OCI-LY3 (cell line): Measurements from ENCODE around the gene CACNB4.
A peak's percentile ranks its signal among the peaks of the same experiment; 100 is the strongest.

Source experiments
- H2AFZ ChIP-seq: fragments of 200-600, 300-600 bp; shearing (Covaris generic); 2 replicates; pipeline ENCODE4 v1.6.0; 2014; ENCODE audit warnings: antibody characterized with exemption, low read depth, low read length
- H3K27ac ChIP-seq: fragments of 200-600, 300-600 bp; sonication (generic); 2 replicates; pipeline ENCODE4 v1.5.1; 2014; ENCODE audit warnings: mild to moderate bottlenecking, low read length, moderate library complexity, mixed read lengths
- H3K27me3 ChIP-seq: fragments of 200-600, 300-600 bp; sonication (generic); 2 replicates; pipeline ENCODE4 v1.6.1; 2014; ENCODE audit warnings: low read depth, low read length, mixed read lengths
- H3K36me3 ChIP-seq: fragments of 200-600, 300-600 bp; sonication (generic); replicated peaks from 2 replicates; pipeline ENCODE3; 2014; ENCODE audit warnings: low read depth, low read length, mixed read lengths
- H3K4me1 ChIP-seq: fragments of 300-600, 200-600 bp; sonication (generic); 2 replicates; pipeline ENCODE4 v1.6.1; 2014; ENCODE audit warnings: low read length, mixed read lengths
- H3K4me2 ChIP-seq: fragments of 200-600, 300-600 bp; sonication (generic); 2 replicates; pipeline ENCODE4 v1.6.1; 2014; ENCODE audit warnings: low read length, mixed read lengths
- H3K4me3 ChIP-seq: fragments of 300-600, 200-600 bp; sonication (generic); 2 replicates; pipeline ENCODE4 v1.5.1; 2014; ENCODE audit warnings: antibody characterized with exemption, mild to moderate bottlenecking, low read length, moderate library complexity
- H3K79me2 ChIP-seq: fragments of 300-600, 200-600 bp; shearing (Covaris generic); 2 replicates; pipeline ENCODE4 v1.6.1; 2014; ENCODE audit warnings: mild to moderate bottlenecking, low read length, mixed read lengths
- H3K9ac ChIP-seq: fragments of 300-600, 200-600 bp; shearing (Covaris generic); 2 replicates; pipeline ENCODE4 v1.6.0; 2014; ENCODE audit warnings: mild to moderate bottlenecking, low read length, moderate library complexity
- H3K9me3 ChIP-seq: fragments of 200-600, 300-600 bp; shearing (Covaris generic); 2 replicates; pipeline ENCODE4 v1.6.1; 2014; ENCODE audit warnings: low read length, mixed read lengths; ENCODE audit not compliant: insufficient read depth
- H4K20me1 ChIP-seq: fragments of 200-600, 300-600 bp; sonication (generic); 2 replicates; pipeline ENCODE4 v1.6.1; 2016; ENCODE audit warnings: low read length, mixed read lengths; ENCODE audit not compliant: insufficient read depth
- CTCF ChIP-seq: fragments of 200-600, 300-600 bp; sonication (generic); IDR thresholded peaks from 2 replicates; pipeline ENCODE4 v1.5.1; 2014; ENCODE audit warnings: antibody characterized with exemption, low read length, low read depth
- EZH2phosphoT487 ChIP-seq: fragments of 200-600 bp; shearing (Covaris generic); IDR thresholded peaks from 2 replicates; pipeline ENCODE4 v1.6.1; 2018; ENCODE audit warnings: antibody characterized with exemption, mixed run types, low read depth

CACNB4 gene

GRCh38 chr2:151830961-151831360 lies 267.9 kb downstream of the CACNB4 start:
- Histone ChIP-seq H3K9me3 (no peaks in the 10 kb centered on the region), H3K4me2 (no peak overlapping the region), H3K9ac (no peak overlapping the region), H3K36me3 (no peaks in the 10 kb centered on the region), H2AFZ (no peak overlapping the region), H3K79me2 (peaks cover 22% of the 10 kb centered on the region), H3K27me3 (peaks cover 29% of the 10 kb centered on the region), H4K20me1 (peaks cover 16% of the 10 kb centered on the region), H3K4me1 (peaks cover 46% of the 10 kb centered on the region), H3K4me3 (no peak overlapping the region), H3K27ac (no peak overlapping the region)
- TF ChIP-seq EZH2phosphoT487 (no peak), CTCF (no peak)

GRCh38 chr2:151828890-151829324 lies 269.9 kb downstream of the CACNB4 start:
- Histone ChIP-seq H3K4me3 (peak overlapping the region; percentile 100), H3K9me3 (no peaks in the 10 kb centered on the region), H3K27me3 (peaks cover 13% of the 10 kb centered on the region; the same call in 1 of the 2 replicates), H3K36me3 (peaks cover 3% of the 10 kb centered on the region), H2AFZ (peak overlapping the region; percentile 78), H4K20me1 (peaks cover 33% of the 10 kb centered on the region), H3K9ac (peak overlapping the region; percentile 61), H3K4me2 (peak overlapping the region; percentile 70), H3K4me1 (peaks cover 29% of the 10 kb centered on the region), H3K27ac (0 out of 2 replicates have a peak overlapping the region, but pooled peaks have one; percentile 9), H3K79me2 (peaks cover 43% of the 10 kb centered on the region)
- TF ChIP-seq EZH2phosphoT487 = no peak
- TF ChIP-seq CTCF = no peak

GRCh38 chr2:151828143-151828889 lies 270.5 kb downstream of the CACNB4 start, which contains the start of gene ARL5A:
ARL5A (minus strand) TSS chr2:151828421; CDS start chr2:151828176, 245 bp downstream.
- Histone ChIP-seq H2AFZ (peak within 1 kb of the TSS; percentile 93), H3K9me3 (no peaks in the 10 kb centered on the region), H3K27ac (peak within 1 kb of the TSS; percentile 66), H3K4me2 (peak within 1 kb of the TSS; percentile 91), H3K27me3 (peaks cover 13% of the 10 kb centered on the region; the same call in 1 of the 2 replicates), H3K4me1 (peaks cover 27% of the 10 kb centered on the region), H3K9ac (peak within 1 kb of the TSS; percentile 96), H3K79me2 (peaks cover 49% of the 10 kb centered on the region), H4K20me1 (peaks cover 39% of the 10 kb centered on the region), H3K4me3 (peak within 1 kb of the TSS; percentile 100), H3K36me3 (peaks cover 3% of the 10 kb centered on the region)
- TF ChIP-seq EZH2phosphoT487 = no peak
- TF ChIP-seq CTCF = no peak

- Histone ChIP-seq H4K20me1 (peaks cover 45% of the 10 kb centered on the region), H3K79me2 (peaks cover 55% of the 10 kb centered on the region), H3K9me3 (no peaks in the 10 kb centered on the region), H3K27ac (peak overlapping the region; percentile 66), H3K4me2 (peak overlapping the region; percentile 91), H3K4me1 (peaks cover 25% of the 10 kb centered on the region), H2AFZ (peak overlapping the region; percentile 93), H3K4me3 (peak overlapping the region; percentile 100), H3K36me3 (peaks cover 3% of the 10 kb centered on the region), H3K9ac (peak overlapping the region; percentile 96), H3K27me3 (peaks cover 13% of the 10 kb centered on the region; the same call in 1 of the 2 replicates)
- TF ChIP-seq CTCF = no peak
- no peak for TF ChIP-seq EZH2phosphoT487
Observed at GRCh38 chr2:151827564-151828142, 271.2 kb downstream of the CACNB4 start.
